H1 (cell line): ENCODE measurements around the gene NIPSNAP2. TPM values are rescaled to one million over a fixed set of nuclear protein-coding genes. Genes with fewer than 3 reads are reported as not detected.

Experiments
- CTCF ChIA-PET: fragments of 300-600 bp; sonication (Branson Sonifier 250); formaldehyde crosslinking; loops from one replicate; lab custom pipeline; 2021; ENCODE audit not compliant: partially characterized antibody; lab: Charles Lee
- POLR2A ChIA-PET: fragments of 300-600 bp; sonication (Branson Sonifier 250); formaldehyde crosslinking; loops from one replicate; lab custom pipeline; 2021; ENCODE audit warnings: inconsistent platforms; ENCODE audit not compliant: partially characterized antibody; lab: Charles Lee
- DNase-seq, 2 experiments: peaks; one replicate each; pipeline versions ENCODE4 v3.0.0 to v3.0.0-alpha.2; 2010 to 2022; ENCODE audit warnings: low spot score in 2 of 2, low read depth in 1 of 2, mixed read lengths in 1 of 2
- FAIRE-seq: peaks from 2 replicates; lab custom pipeline; 2011; peaks lifted over from hg19 to GRCh38; lab: Jason Lieb, UNC
- H2AFZ ChIP-seq: 2 replicates; pipeline ENCODE4 v1.8.1; 2012; ENCODE audit warnings: low read length, inconsistent platforms
- H2AK5ac ChIP-seq: 2 replicates; pipeline ENCODE4 v1.6.1; 2013; ENCODE audit warnings: low read depth, low read length
- H2BK120ac ChIP-seq: replicated peaks from 2 replicates; pipeline ENCODE3; 2013; ENCODE audit warnings: low read depth, low read length, inconsistent platforms
- H2BK12ac ChIP-seq: 2 replicates; pipeline ENCODE4 v1.6.1; 2013; ENCODE audit warnings: low read depth, low read length
- H2BK15ac ChIP-seq: 2 replicates; pipeline ENCODE4 v1.6.1; 2013; ENCODE audit warnings: low read length
- H2BK20ac ChIP-seq: 2 replicates; pipeline ENCODE4 v1.6.1; 2013; ENCODE audit warnings: low read length
- H2BK5ac ChIP-seq: 2 replicates; pipeline ENCODE4 v1.6.1; 2013; ENCODE audit warnings: low read depth, low read length
- H3K14ac ChIP-seq: 2 replicates; pipeline ENCODE4 v1.6.1; 2013; ENCODE audit warnings: inconsistent platforms; ENCODE audit not compliant: insufficient read length
- H3K18ac ChIP-seq: 2 replicates; pipeline ENCODE4 v1.6.1; 2013; ENCODE audit warnings: low read length; ENCODE audit errors: extremely low read depth
- H3K23ac ChIP-seq: 2 replicates; pipeline ENCODE4 v1.6.1; 2013; ENCODE audit warnings: inconsistent platforms; ENCODE audit not compliant: insufficient read length
- H3K23me2 ChIP-seq: 2 replicates; pipeline ENCODE4 v1.6.1; 2013; ENCODE audit warnings: low read depth, low read length
- H3K27ac ChIP-seq: 2 replicates; pipeline ENCODE4 v1.6.1; 2011; ENCODE audit warnings: low read depth, low read length, inconsistent platforms
- H3K27me3 ChIP-seq, 4 experiments: replicated peaks in 1 of 4; 1 replicate in 1 of 4; 2 replicates in 3 of 4; pipeline versions ENCODE4 v1.6.1 to v1.8.1; 2011 to 2013; ENCODE audit warnings: low read length in 3 of 4, mild to moderate bottlenecking in 3 of 4, inconsistent platforms in 2 of 4, mixed read lengths in 2 of 4, moderate library complexity in 1 of 4; ENCODE audit not compliant: control insufficient read depth in 3 of 4, insufficient read depth in 3 of 4; ENCODE audit errors: extremely low read depth in 1 of 4
- H3K36me3 ChIP-seq, 4 experiments: 2 replicates each; pipeline versions ENCODE4 v1.6.1 to v1.8.1; 2011 to 2013; ENCODE audit warnings: mild to moderate bottlenecking in 4 of 4, low read length in 3 of 4, moderate library complexity in 2 of 4, control low read depth in 1 of 4, inconsistent platforms in 1 of 4; ENCODE audit not compliant: insufficient read depth in 4 of 4, control insufficient read depth in 2 of 4
- H3K4ac ChIP-seq: replicated peaks from 2 replicates; pipeline ENCODE3; 2013; ENCODE audit warnings: low read length, low read depth, mixed read lengths, inconsistent platforms; ENCODE audit not compliant: insufficient read length
- H3K4me1 ChIP-seq, 4 experiments: replicated peaks in 1 of 4; 1 replicate in 1 of 4; 2 replicates in 3 of 4; pipeline versions ENCODE4 v1.6.1 to v1.8.1; 2011 to 2013; ENCODE audit warnings: low read length in 3 of 4, inconsistent platforms in 2 of 4, mixed read lengths in 1 of 4; ENCODE audit not compliant: insufficient read depth in 4 of 4, control insufficient read depth in 3 of 4
- H3K4me2 ChIP-seq, 2 experiments: 2 replicates each; pipeline versions ENCODE4 v1.6.1 to v1.8.1; 2011 to 2013; ENCODE audit warnings: low read depth in 2 of 2, low read length in 2 of 2, control low read depth in 1 of 2, inconsistent platforms in 1 of 2, mild to moderate bottlenecking in 1 of 2; ENCODE audit not compliant: insufficient read depth in 1 of 2
- H3K4me3 ChIP-seq, 4 experiments: fragments of 200-600, 300-600 bp in 1 of 4; sonication (generic), shearing (Covaris generic), sonication (Bioruptor Twin) in 1 of 4; 2 replicates each; pipeline versions ENCODE4 v1.5.1 to v1.8.1; 2011 to 2016; ENCODE audit warnings: low read length in 4 of 4, low read depth in 3 of 4, control low read depth in 2 of 4, inconsistent platforms in 2 of 4, mild to moderate bottlenecking in 2 of 4, mixed read lengths in 1 of 4, moderate library complexity in 1 of 4; ENCODE audit not compliant: insufficient read depth in 2 of 4; ENCODE audit errors: extremely low read depth in 1 of 4
- H3K56ac ChIP-seq: replicated peaks from 2 replicates; pipeline ENCODE3; 2013; ENCODE audit warnings: low read depth, mild to moderate bottlenecking, mixed read lengths, low read length, inconsistent platforms; ENCODE audit not compliant: insufficient read length
- H3K79me1 ChIP-seq: 2 replicates; pipeline ENCODE4 v1.6.1; 2013; ENCODE audit warnings: low read depth, low read length, control low read depth
- H3K79me2 ChIP-seq, 2 experiments: 2 replicates each; pipeline versions ENCODE4 v1.6.1 to v1.8.1; 2012 to 2013; ENCODE audit warnings: low read length in 2 of 2, mild to moderate bottlenecking in 2 of 2, inconsistent platforms in 1 of 2; ENCODE audit not compliant: insufficient read depth in 2 of 2, control insufficient read depth in 1 of 2
- H3K9ac ChIP-seq, 4 experiments: replicated peaks in 1 of 4; 1 replicate in 1 of 4; 2 replicates in 3 of 4; pipeline versions ENCODE4 v1.6.1 to v1.8.1; 2011 to 2013; ENCODE audit warnings: low read depth in 3 of 4, low read length in 3 of 4, control low read depth in 2 of 4, mild to moderate bottlenecking in 2 of 4, moderate library complexity in 2 of 4, inconsistent platforms in 1 of 4; ENCODE audit errors: extremely low read depth in 1 of 4
- H3K9me3 ChIP-seq, 2 experiments: 2 replicates each; pipeline versions ENCODE4 v1.6.1 to v1.8.1; 2012 to 2013; ENCODE audit warnings: mild to moderate bottlenecking in 2 of 2, moderate library complexity in 2 of 2, control low read depth in 1 of 2, inconsistent platforms in 1 of 2, low read depth in 1 of 2, low read length in 1 of 2, mixed read lengths in 1 of 2; ENCODE audit not compliant: insufficient read depth in 2 of 2
- H4K20me1 ChIP-seq, 2 experiments: replicated peaks in 1 of 2; 2 replicates each; pipeline versions ENCODE3 to v1.8.1; 2011 to 2013; ENCODE audit warnings: inconsistent platforms in 2 of 2, low read length in 2 of 2, mild to moderate bottlenecking in 1 of 2; ENCODE audit not compliant: insufficient read depth in 2 of 2, control insufficient read depth in 1 of 2
- H4K5ac ChIP-seq: 2 replicates; pipeline ENCODE4 v1.6.1; 2013; ENCODE audit warnings: low read length, low read depth, mixed read lengths, inconsistent platforms; ENCODE audit not compliant: insufficient read length
- H4K8ac ChIP-seq: 2 replicates; pipeline ENCODE4 v1.8.0; 2013; ENCODE audit warnings: mild to moderate bottlenecking, moderate library complexity, low read length, inconsistent platforms; ENCODE audit not compliant: insufficient read depth; ENCODE audit errors: extremely low read depth
- H4K91ac ChIP-seq: replicated peaks from 2 replicates; pipeline ENCODE3; 2013; ENCODE audit warnings: low read length, mixed read lengths, inconsistent platforms; ENCODE audit not compliant: insufficient read length
- HDAC6 ChIP-seq: IDR thresholded peaks from one replicate; pipeline ENCODE4 v1.7.1; 2012; ENCODE audit warnings: low read depth, mild to moderate bottlenecking, inconsistent platforms, low read length, moderate library complexity
- KDM4A ChIP-seq: IDR thresholded peaks from one replicate; pipeline ENCODE4 v1.7.1; 2012; ENCODE audit warnings: low read depth, mild to moderate bottlenecking, moderate library complexity, low read length, inconsistent platforms; ENCODE audit not compliant: severe bottlenecking
- NRF1 ChIP-seq: IDR thresholded peaks from 2 replicates; pipeline ENCODE4 v1.6.1; 2011; ENCODE audit warnings: mild to moderate bottlenecking, low read depth, low read length, improper control_type of control experiment
- SP2 ChIP-seq: IDR thresholded peaks from 2 replicates; pipeline ENCODE4 v1.6.1; 2012; ENCODE audit warnings: mild to moderate bottlenecking, low read length, inconsistent platforms
- WGBS, 2 experiments: shearing (Covaris generic) in 1 of 2; methylation state at CpG; one replicate each; pipeline versions ENCODE4 v1.1.6 to v1.1.7; 2013 to 2015; ENCODE audit warnings: low lambda C conversion rate in 2 of 2, mixed read lengths in 2 of 2, inconsistent platforms in 1 of 2, low coverage in 1 of 2, missing lambda C conversion rate in 1 of 2; ENCODE audit not compliant: insufficient replicate concordance in 2 of 2, insufficient coverage in 1 of 2, insufficient read length in 1 of 2; ENCODE audit errors: extremely low coverage in 1 of 2, missing lambda C conversion rate in 1 of 2; 5-methylcytosine and 5-hydroxymethylcytosine counted together
- polyA plus RNA-seq, 7 experiments: library from polyadenylated mRNA; depleted of rRNA in 3 of 7; stranded (reverse) in 5 of 7; unstranded in 2 of 7; fragments of >200 nt in 5 of 7; fragments of 200-250 nt in 2 of 7; gene quantifications; 1 replicate in 5 of 7; 2 replicates in 1 of 7; 4 replicates in 1 of 7; pipeline versions ENCODE4 v1.2.1 to v1.2.3, GENCODE V29; 2011 to 2013; ENCODE audit warnings: missing spikeins in 2 of 7, mixed read lengths in 2 of 7
- total RNA-seq: library from RNA; stranded (reverse); fragmentation: NEBNext Ultra II Directional; extraction: Animal tissue kit (Norgen Biotek cat#: 25700); gene quantifications from 2 replicates; pipeline ENCODE4 v1.2.1, GENCODE V29; 2021

Gene NIPSNAP2
- total and polyA plus RNA-seq, 2 of the 8 experiments (the other 6 are each of a cell fraction or from before 2014, with no cell fraction given) = 31.1 to 45.2 TPM

DNA sequence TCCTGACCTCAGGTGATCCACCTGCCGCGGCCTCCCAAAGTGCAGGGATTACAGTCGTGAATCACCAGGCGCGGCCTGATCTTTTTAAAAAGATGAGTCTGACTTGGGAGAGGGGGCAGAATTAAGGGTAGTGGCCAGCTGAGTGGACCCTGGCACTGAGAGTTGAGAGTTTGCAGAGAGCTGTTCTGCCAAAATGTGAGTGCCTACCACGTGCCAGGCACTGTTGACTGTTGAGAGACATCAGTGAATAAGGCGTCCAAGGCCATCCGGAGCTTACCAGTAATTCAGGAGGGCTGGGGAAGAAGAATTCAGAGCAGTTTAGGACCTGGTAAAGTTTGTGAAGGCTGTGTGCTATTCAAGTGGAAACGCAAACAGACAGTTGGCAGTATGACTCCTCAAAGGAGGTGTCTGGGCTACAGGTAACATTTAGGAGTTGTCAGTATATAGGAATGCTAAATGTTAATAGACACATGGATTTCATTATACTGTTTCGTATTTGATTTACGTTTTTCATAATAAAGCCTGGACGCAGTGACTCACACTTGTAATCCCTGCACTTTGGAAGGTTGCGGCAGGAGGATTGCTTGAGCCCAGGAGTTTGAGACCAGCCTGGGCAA is 1.5 kb downstream of the NIPSNAP2 start:
- Histone ChIP-seq H3K27ac (no peak overlapping the region), H3K36me3 (no peaks in the 10 kb centered on the region), H3K23ac (no peak overlapping the region), H4K8ac (no peak overlapping the region), H3K56ac (no peak overlapping the region), H3K9me3 (no peaks in the 10 kb centered on the region), H3K27me3 (peaks cover 1 to 13% (median 7%) of the 10 kb centered on the region in 4 experiments; a peak in 5 of 7 replicates), H3K14ac (no peak overlapping the region), H2BK120ac (no peak overlapping the region), H3K4ac (no peak overlapping the region), H2BK15ac (no peak overlapping the region), H4K91ac (peak overlapping the region; percentile 74), H3K79me2 (peaks cover 3 to 24% of the 10 kb centered on the region in 2 experiments; a peak in 3 of 4 replicates), H3K4me1 (peaks cover 0 to 4% (median 1%) of the 10 kb centered on the region in 4 experiments; a peak in 2 of 7 replicates), H2BK20ac (no peak overlapping the region), H4K20me1 (peaks cover 2 to 7% of the 10 kb centered on the region in 2 experiments), H3K79me1 (peaks cover 9% of the 10 kb centered on the region), H3K9ac (no peak overlapping the region), H4K5ac (no peak overlapping the region), H2BK5ac (no peak overlapping the region), H2AFZ (no peak overlapping the region), H3K23me2 (no peaks in the 10 kb centered on the region), H2AK5ac (no peak overlapping the region), H2BK12ac (no peak overlapping the region), H3K18ac (no peak overlapping the region), H3K4me3 (peak overlapping the region in 1 of 4 experiments; percentile 99; a peak in 2 of 8 replicates), H3K4me2 (peak overlapping the region; percentile 72 to 75)
- 89% methylated on average over 13 of the region's 13 CpGs; no CpG with 5 or more reads in 1 of the 2 experiments for WGBS, 2 experiments
- CTCF ChIA-PET = interaction anchor here (1.0 to 2.6 kb wide), 2 partner anchors 34 to 107 kb away, joined by 4 to 11 read pairs; no protein-coding TSS in a partner anchor
- no peak for DNase-seq
- FAIRE-seq = no peak
- TF ChIP-seq HDAC6 = no peak
- no peak for TF ChIP-seq KDM4A
- TF ChIP-seq SP2 = no peak
- no peak for TF ChIP-seq NRF1
- POLR2A ChIA-PET = interaction anchor here (0.6 to 2.3 kb wide), 12 partner anchors 10 to 194 kb away, joined by 3 to 23 read pairs (median 3); no protein-coding TSS in a partner anchor
